ENCODE results near the gene VWA3A.

- TF ChIP-seq CTCF (IDR thresholded peaks at IDR 0.05) (no peak), POLR2A (IDR thresholded peaks at IDR 0.05) (no peak), POLR2AphosphoS5 (IDR thresholded peaks at IDR 0.05) (no peak), EP300 (IDR thresholded peaks at IDR 0.05) (no peak)
These were observed 17.0 kb downstream of the VWA3A start for GRCh38 chr16:22109258-22109898.

All from gastroesophageal sphincter (tissue), 3 donors.